Keratinocyte (primary cell): ENCODE data around the gene DCHS2. TPM values are rescaled to one million over a fixed set of nuclear protein-coding genes. Genes with fewer than 3 reads are reported as not detected.

Experiments
- DNase-seq: peaks from one replicate; pipeline ENCODE4 v3.0.0-alpha.2; 2011; ENCODE audit warnings: low read depth, missing footprints, low spot score
- FAIRE-seq: peaks from 2 replicates; lab custom pipeline; 2011; peaks lifted over from hg19 to GRCh38; lab: Jason Lieb, UNC
- H2AFZ ChIP-seq: 2 replicates; pipeline ENCODE4 v1.6.0; 2012; ENCODE audit warnings: low read length, control low read depth, inconsistent platforms; ENCODE audit not compliant: control insufficient read depth
- H3K27ac ChIP-seq: 2 replicates; pipeline ENCODE4 v1.5.1; 2011; ENCODE audit warnings: low read length; ENCODE audit not compliant: control insufficient read depth, insufficient read depth
- H3K27me3 ChIP-seq: 3 replicates; pipeline ENCODE4 v1.6.0; 2011; ENCODE audit warnings: low read length; ENCODE audit not compliant: control insufficient read depth, insufficient read depth; ENCODE audit errors: extremely low read depth
- H3K36me3 ChIP-seq, 2 experiments: 2 replicates in 1 of 2; 3 replicates in 1 of 2; pipeline ENCODE4 v1.5.1; 2011; ENCODE audit warnings: low read length in 2 of 2, mild to moderate bottlenecking in 1 of 2; ENCODE audit not compliant: control insufficient read depth in 2 of 2, insufficient read depth in 2 of 2; ENCODE audit errors: extremely low read depth in 1 of 2
- H3K4me1 ChIP-seq: 3 replicates; pipeline ENCODE4 v1.5.1; 2011; ENCODE audit warnings: low read length; ENCODE audit not compliant: control insufficient read depth, insufficient read depth; ENCODE audit errors: extremely low read depth
- H3K4me2 ChIP-seq: 3 replicates; pipeline ENCODE4 v1.6.0; 2011; ENCODE audit warnings: low read depth, low read length; ENCODE audit not compliant: control insufficient read depth, insufficient read depth; ENCODE audit errors: extremely low read depth
- H3K4me3 ChIP-seq, 3 experiments: fragments of 200-600 bp in 1 of 3; sonication (generic) in 1 of 3; 2 replicates in 2 of 3; 3 replicates in 1 of 3; pipeline ENCODE4 v1.5.1; 2011 to 2016; ENCODE audit warnings: low read length in 3 of 3, mild to moderate bottlenecking in 3 of 3, control low read depth in 2 of 3, inconsistent platforms in 1 of 3, low read depth in 1 of 3, mixed read lengths in 1 of 3, mixed run types in 1 of 3, moderate library complexity in 1 of 3; ENCODE audit not compliant: control insufficient read depth in 2 of 3, insufficient read depth in 2 of 3; ENCODE audit errors: extremely low read depth in 1 of 3
- H3K79me2 ChIP-seq: 2 replicates; pipeline ENCODE4 v1.6.0; 2012; ENCODE audit warnings: low read length; ENCODE audit not compliant: control insufficient read depth, insufficient read depth
- H3K9ac ChIP-seq: 3 replicates; pipeline ENCODE4 v1.6.0; 2011; ENCODE audit warnings: low read length; ENCODE audit not compliant: control insufficient read depth, insufficient read depth; ENCODE audit errors: extremely low read depth
- H3K9me1 ChIP-seq: 3 replicates; pipeline ENCODE4 v1.6.0; 2011; ENCODE audit warnings: low read length; ENCODE audit not compliant: control insufficient read depth, insufficient read depth; ENCODE audit errors: extremely low read depth
- H3K9me3 ChIP-seq: 2 replicates; pipeline ENCODE4 v1.5.1; 2012; ENCODE audit warnings: low read depth, low read length; ENCODE audit not compliant: control insufficient read depth
- H4K20me1 ChIP-seq: 3 replicates; pipeline ENCODE4 v1.6.0; 2011; ENCODE audit warnings: low read length; ENCODE audit not compliant: control insufficient read depth, insufficient read depth; ENCODE audit errors: extremely low read depth
- EZH2 ChIP-seq: IDR thresholded peaks from one replicate; pipeline ENCODE4 v1.6.1; 2012; ENCODE audit warnings: inconsistent platforms, mild to moderate bottlenecking, low read length, moderate library complexity
- dilution Hi-C: fragments of 300-500 bp; cut with MboI; formaldehyde crosslinking; loops from one replicate; pipeline ENCODE4 v1.7.0; 2020; ENCODE audit warnings: low sequenced_read_pairs; ENCODE audit not compliant: extremely low pct_ligation_motif_present
- polyA plus RNA-seq, 5 experiments: library from polyadenylated mRNA; depleted of rRNA in 3 of 5; stranded (reverse) in 3 of 5; stranded (forward) in 1 of 5; unstranded in 1 of 5; fragments of >200 nt; gene quantifications; 1 replicate in 1 of 5; 2 replicates in 3 of 5; 3 replicates in 1 of 5; pipeline versions ENCODE4 v1.2.1 to v1.2.3, GENCODE V29; 2011 to 2012; ENCODE audit warnings: missing spikeins in 2 of 5, low read depth in 1 of 5, low replicate concordance in 1 of 5
- TF ChIP-seq, protein P1 (sequence below), 3 experiments: IDR thresholded peaks in 1 of 3; conservative IDR thresholded peaks in 1 of 3; optimal IDR thresholded peaks in 1 of 3; 2 replicates in 2 of 3; 3 replicates in 1 of 3; pipeline versions ENCODE3 to v1.5.1; 2011; ENCODE audit warnings: low read length in 3 of 3, mild to moderate bottlenecking in 3 of 3, moderate library complexity in 2 of 3, control low read depth in 1 of 3, inconsistent platforms in 1 of 3; ENCODE audit not compliant: insufficient read depth in 2 of 3; ENCODE audit errors: extremely low read depth in 1 of 3

The DCHS2 gene
- polyA plus RNA-seq, 1 donor (not counting 4 experiments of a cell fraction or from before 2014, with no cell fraction given): 0.01 TPM

DNA sequence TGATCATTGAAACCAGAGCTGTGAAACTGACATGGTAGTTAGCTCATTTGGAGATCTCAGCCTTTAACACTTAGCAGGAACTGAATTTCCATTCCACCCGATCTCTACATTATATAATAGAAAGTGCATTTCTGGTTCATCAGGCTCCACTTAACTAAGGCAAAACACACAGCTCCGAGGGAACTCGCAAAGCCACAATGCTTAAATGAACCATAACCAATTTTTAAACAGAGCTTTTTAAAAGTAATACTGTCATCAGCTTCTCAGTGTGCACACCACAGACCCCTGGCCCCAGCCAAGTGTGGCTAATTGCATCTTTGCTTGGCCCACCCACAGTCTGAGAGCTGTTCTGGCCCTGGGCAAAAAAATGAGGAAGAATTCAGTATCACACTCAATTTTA is 66.1 kb downstream of the DCHS2 start:
- Histone ChIP-seq H3K4me1 (no peaks in the 10 kb centered on the region), H3K4me3 (no peak overlapping the region), H4K20me1 (no peaks in the 10 kb centered on the region), H3K9me3 (no peaks in the 10 kb centered on the region), H3K4me2 (no peak overlapping the region), H3K79me2 (no peaks in the 10 kb centered on the region), H3K9ac (no peak overlapping the region), H3K27ac (no peak overlapping the region), H3K36me3 (no peaks in the 10 kb centered on the region), H3K9me1 (no peaks in the 10 kb centered on the region), H3K27me3 (peaks cover 7% of the 10 kb centered on the region), H2AFZ (no peak overlapping the region)
- no peak for TF ChIP-seq EZH2
- TF ChIP-seq, protein P1, sequence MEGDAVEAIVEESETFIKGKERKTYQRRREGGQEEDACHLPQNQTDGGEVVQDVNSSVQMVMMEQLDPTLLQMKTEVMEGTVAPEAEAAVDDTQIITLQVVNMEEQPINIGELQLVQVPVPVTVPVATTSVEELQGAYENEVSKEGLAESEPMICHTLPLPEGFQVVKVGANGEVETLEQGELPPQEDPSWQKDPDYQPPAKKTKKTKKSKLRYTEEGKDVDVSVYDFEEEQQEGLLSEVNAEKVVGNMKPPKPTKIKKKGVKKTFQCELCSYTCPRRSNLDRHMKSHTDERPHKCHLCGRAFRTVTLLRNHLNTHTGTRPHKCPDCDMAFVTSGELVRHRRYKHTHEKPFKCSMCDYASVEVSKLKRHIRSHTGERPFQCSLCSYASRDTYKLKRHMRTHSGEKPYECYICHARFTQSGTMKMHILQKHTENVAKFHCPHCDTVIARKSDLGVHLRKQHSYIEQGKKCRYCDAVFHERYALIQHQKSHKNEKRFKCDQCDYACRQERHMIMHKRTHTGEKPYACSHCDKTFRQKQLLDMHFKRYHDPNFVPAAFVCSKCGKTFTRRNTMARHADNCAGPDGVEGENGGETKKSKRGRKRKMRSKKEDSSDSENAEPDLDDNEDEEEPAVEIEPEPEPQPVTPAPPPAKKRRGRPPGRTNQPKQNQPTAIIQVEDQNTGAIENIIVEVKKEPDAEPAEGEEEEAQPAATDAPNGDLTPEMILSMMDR (optimal IDR thresholded peaks at IDR 0.05 in 1 of 3, IDR thresholded peaks at IDR 0.05 in 1 of 3, conservative IDR thresholded peaks at IDR 0.05 in 1 of 3; ENCODE audit: extremely low read depth in 1 of 3, insufficient read depth in 2 of 3, low read length in 3 of 3): no peak
- no peak for FAIRE-seq
- no peak for DNase-seq
- dilution Hi-C loops: no loop called here

DNA sequence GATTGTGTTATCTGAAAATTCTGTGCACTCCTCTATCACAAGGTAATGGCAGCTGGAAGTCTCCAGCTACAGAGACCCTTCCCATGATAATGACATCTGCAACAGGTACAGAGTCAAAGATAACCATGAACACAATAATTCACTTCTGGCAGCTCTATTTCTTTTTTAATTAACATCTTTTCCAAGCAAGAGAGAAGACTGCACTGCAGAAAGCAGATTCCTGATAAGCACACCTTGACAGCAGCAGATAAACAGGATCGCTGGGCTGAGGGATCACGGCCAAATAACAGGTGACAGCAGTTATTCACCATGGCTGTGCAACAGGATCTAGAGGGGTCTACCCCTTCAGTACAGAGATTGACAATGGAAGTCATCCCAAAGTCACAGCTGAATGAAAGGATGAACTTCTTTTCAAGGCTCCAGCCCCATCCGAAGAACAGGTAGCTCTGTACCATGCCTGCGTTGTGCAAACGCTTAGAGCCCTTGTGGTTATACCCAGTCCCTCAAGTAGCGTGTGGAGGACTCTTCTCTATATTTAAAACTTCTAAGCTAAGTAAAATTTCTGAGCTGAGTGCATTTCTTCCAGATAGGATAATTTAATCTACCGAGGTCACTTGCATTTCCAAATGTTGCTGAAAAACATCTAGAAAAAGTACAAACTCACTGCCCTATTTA is 66.7 kb downstream of the DCHS2 start:
- dilution Hi-C loops: no loop called here

More for the DNA sequence above, 66.7 kb downstream of the DCHS2 start:
- Histone ChIP-seq H3K79me2 (no peaks in the 10 kb centered on the region), H3K27ac (no peak overlapping the region), H3K9me3 (no peaks in the 10 kb centered on the region), H3K4me2 (no peak overlapping the region), H3K27me3 (peaks cover 7% of the 10 kb centered on the region), H3K4me1 (no peaks in the 10 kb centered on the region), H2AFZ (no peak overlapping the region), H3K36me3 (no peaks in the 10 kb centered on the region), H4K20me1 (no peaks in the 10 kb centered on the region), H3K4me3 (no peak overlapping the region), H3K9ac (no peak overlapping the region), H3K9me1 (no peaks in the 10 kb centered on the region)
- TF ChIP-seq, protein P1 (optimal IDR thresholded peaks at IDR 0.05 in 1 of 3, IDR thresholded peaks at IDR 0.05 in 1 of 3, conservative IDR thresholded peaks at IDR 0.05 in 1 of 3; ENCODE audit: extremely low read depth in 1 of 3, insufficient read depth in 2 of 3, low read length in 3 of 3): no peak
- TF ChIP-seq EZH2: no peak
- DNase-seq: no peak
- no peak for FAIRE-seq
